Lung (tissue), 12 donors: ENCODE results near the gene APOBR. TPM values are rescaled to one million over a fixed set of nuclear protein-coding genes. Genes with fewer than 3 reads are reported as not detected.
"Not testable (repeated sequence)": the region's sequence is repeated elsewhere in the genome, so short reads cannot be mapped to it uniquely, and the experiment has no call there.

Experiments
- ATAC-seq: fragments of 200-7000 bp; cut with Tn5 transposase; one replicate; pipeline ENCODE4 v1.9.1; 2020; ENCODE audit warnings: moderate number of reproducible peaks; ENCODE audit not compliant: insufficient read depth, low FRiP score
- DNase-seq, 3 donors: peaks; one replicate each; pipeline ENCODE4 v3.0.0-alpha.2; 2013 to 2017
- H3K27ac ChIP-seq, 2 donors: one replicate each; pipeline ENCODE4 v1.5.1; 2013; ENCODE audit warnings: mild to moderate bottlenecking in 2 of 2, moderate library complexity in 2 of 2, control low read depth in 1 of 2, inconsistent platforms in 1 of 2, low read depth in 1 of 2, low read length in 1 of 2
- H3K27me3 ChIP-seq, 3 donors: one replicate each; pipeline ENCODE4 v1.5.1; 2013; ENCODE audit warnings: low read length in 2 of 3; ENCODE audit not compliant: control insufficient read depth in 3 of 3, insufficient read depth in 3 of 3
- H3K36me3 ChIP-seq, 4 donors: one replicate each; pipeline ENCODE4 v1.5.1; 2013; ENCODE audit warnings: low read length in 4 of 4, mild to moderate bottlenecking in 1 of 4, moderate library complexity in 1 of 4; ENCODE audit not compliant: control insufficient read depth in 4 of 4, insufficient read depth in 4 of 4
- H3K4me1 ChIP-seq, 5 donors: one replicate each; pipeline ENCODE4 v1.5.1; 2013; ENCODE audit warnings: low read length in 5 of 5, mild to moderate bottlenecking in 2 of 5, moderate library complexity in 1 of 5; ENCODE audit not compliant: control insufficient read depth in 5 of 5, insufficient read depth in 5 of 5
- H3K4me3 ChIP-seq: one replicate; pipeline ENCODE4 v1.5.1; 2013; ENCODE audit warnings: mild to moderate bottlenecking, control low read depth, moderate library complexity
- H3K9ac ChIP-seq, 2 donors: one replicate each; pipeline ENCODE4 v1.5.1; 2013; ENCODE audit warnings: low read length in 2 of 2, control low read depth in 1 of 2; ENCODE audit not compliant: insufficient read depth in 1 of 2
- H3K9me3 ChIP-seq, 4 donors: one replicate each; pipeline ENCODE4 v1.5.1; 2013; ENCODE audit warnings: low read length in 3 of 4, mild to moderate bottlenecking in 1 of 4, moderate library complexity in 1 of 4; ENCODE audit not compliant: control insufficient read depth in 4 of 4, insufficient read depth in 3 of 4
- CTCF ChIP-seq: IDR thresholded peaks from 2 replicates; pipeline ENCODE4 v1.5.1; 2012; ENCODE audit warnings: mild to moderate bottlenecking; ENCODE audit errors: control extremely low read depth, extremely low read depth
- WGBS, 2 donors: extraction: QIAGEN DNeasy Blood & Tissue Kit; methylation state at CpG; one replicate each; pipeline ENCODE4 v1.1.7; 2013; 5-methylcytosine and 5-hydroxymethylcytosine counted together
- polyA plus RNA-seq, 2 donors: library from polyadenylated mRNA; stranded (reverse); fragments of 200-250 nt; gene quantifications; one replicate each; pipeline ENCODE4 v1.2.1, GENCODE V29; 2013
- total RNA-seq, 2 donors: library from RNA; depleted of rRNA in 1 of 2; stranded (reverse); fragments of >200 nt in 1 of 2; gene quantifications; one replicate each; pipeline ENCODE4 v1.2.1, GENCODE V29; 2014 to 2021
- donor health status: control.
- donor health status: control.
- donor health status: Bipolar disorder and iron deficiency.
- donor health status: healthy.
- donor health status: DM: yes; HTN: yes; CAD: no.

APOBR gene
- total and polyA plus RNA-seq, 4 donors, result 8.0 to 43.2 (median 25.4) TPM

GRCh38 chr16:28497861-28498599 lies 3.6 kb downstream of the APOBR start:
- no peak overlapping the region for H3K4me3 ChIP-seq
- no peak for TF ChIP-seq CTCF
- no peaks in the 10 kb centered on the region for H3K27me3 ChIP-seq
- H3K4me1 ChIP-seq, result no peaks in the 10 kb centered on the region
- no peak for ATAC-seq
- DNase-seq, result no peak
- H3K27ac ChIP-seq, result no peak overlapping the region
- H3K9ac ChIP-seq, result no peak overlapping the region
- H3K9me3 ChIP-seq, result no peaks in the 10 kb centered on the region
- WGBS, 2 donors, result 87 to 89% methylated on average over 33 of the region's 33 CpGs
- H3K36me3 ChIP-seq, result no peaks in the 10 kb centered on the region

GRCh38 chr16:28498666-28499381 lies 4.4 kb downstream of the APOBR start:
- ATAC-seq (no peak), DNase-seq (no peak)
- H3K36me3 ChIP-seq, result no peaks in the 10 kb centered on the region
- H3K27me3 ChIP-seq, result no peaks in the 10 kb centered on the region
- no peak for TF ChIP-seq CTCF
- no peak overlapping the region for H3K27ac ChIP-seq
- H3K9ac ChIP-seq, result no peak overlapping the region
- no peaks in the 10 kb centered on the region for H3K4me1 ChIP-seq
- WGBS, 2 donors, result 87 to 94% methylated on average over 15 of the region's 15 CpGs
- H3K4me3 ChIP-seq, result no peak overlapping the region
- H3K9me3 ChIP-seq, result no peaks in the 10 kb centered on the region

GRCh38 chr16:28499854-28500253 lies 5.4 kb downstream of the APOBR start:
- WGBS, 2 donors, result 75 to 86% methylated on average over 9 to 10 of the region's 10 CpGs

GRCh38 chr16:28500476-28501180 lies 6.2 kb downstream of the APOBR start:
- H3K27me3 ChIP-seq, H3K36me3 ChIP-seq, DNase-seq, H3K27ac ChIP-seq, H3K9me3 ChIP-seq, H3K4me1 ChIP-seq, ATAC-seq, H3K4me3 ChIP-seq, H3K9ac ChIP-seq: not testable (repeated sequence)
- WGBS, 2 donors, result 82 to 89% methylated on average over 18 of the region's 18 CpGs

More at GRCh38 chr16:28499854-28500253, 5.4 kb downstream of the APOBR start:
- Histone ChIP-seq H3K36me3 (no peaks in the 10 kb centered on the region), H3K27ac (no peak overlapping the region), H3K27me3 (no peaks in the 10 kb centered on the region), H3K4me1 (no peaks in the 10 kb centered on the region), H3K9me3 (no peaks in the 10 kb centered on the region), H3K9ac (no peak overlapping the region), H3K4me3 (no peak overlapping the region)
- no peak for TF ChIP-seq CTCF
- ATAC-seq (no peak), DNase-seq (no peak)
